Duodenal mucosa (tissue), 2 donors: ENCODE results near the gene PBXIP1.

ENCODE experiments used
- H3K27ac ChIP-seq: one replicate; pipeline ENCODE4 v1.7.0; 2013; ENCODE audit warnings: low read depth, low read length
- H3K27me3 ChIP-seq, 2 donors: one replicate each; pipeline ENCODE4 v1.7.0; 2013; ENCODE audit warnings: low read length in 2 of 2, control low read depth in 1 of 2; ENCODE audit not compliant: insufficient read depth in 2 of 2, control insufficient read depth in 1 of 2
- H3K36me3 ChIP-seq, 2 donors: one replicate each; pipeline ENCODE4 v1.7.0; 2013; ENCODE audit warnings: low read length in 2 of 2, control low read depth in 1 of 2; ENCODE audit not compliant: insufficient read depth in 2 of 2, control insufficient read depth in 1 of 2
- H3K4me1 ChIP-seq, 2 donors: one replicate each; pipeline ENCODE4 v1.7.0; 2013; ENCODE audit warnings: low read length in 2 of 2, control low read depth in 1 of 2; ENCODE audit not compliant: insufficient read depth in 2 of 2, control insufficient read depth in 1 of 2
- H3K4me3 ChIP-seq, 2 donors: one replicate each; pipeline ENCODE4 v1.7.0; 2013; ENCODE audit warnings: low read length in 2 of 2, low read depth in 1 of 2
- H3K9ac ChIP-seq, 2 donors: one replicate each; pipeline ENCODE4 v1.7.0; 2013; ENCODE audit warnings: low read length in 2 of 2, low read depth in 1 of 2
- H3K9me3 ChIP-seq, 2 donors: one replicate each; pipeline ENCODE4 v1.7.0; 2013; ENCODE audit warnings: low read length in 2 of 2, control low read depth in 1 of 2; ENCODE audit not compliant: control insufficient read depth in 1 of 2

The PBXIP1 gene

DNA sequence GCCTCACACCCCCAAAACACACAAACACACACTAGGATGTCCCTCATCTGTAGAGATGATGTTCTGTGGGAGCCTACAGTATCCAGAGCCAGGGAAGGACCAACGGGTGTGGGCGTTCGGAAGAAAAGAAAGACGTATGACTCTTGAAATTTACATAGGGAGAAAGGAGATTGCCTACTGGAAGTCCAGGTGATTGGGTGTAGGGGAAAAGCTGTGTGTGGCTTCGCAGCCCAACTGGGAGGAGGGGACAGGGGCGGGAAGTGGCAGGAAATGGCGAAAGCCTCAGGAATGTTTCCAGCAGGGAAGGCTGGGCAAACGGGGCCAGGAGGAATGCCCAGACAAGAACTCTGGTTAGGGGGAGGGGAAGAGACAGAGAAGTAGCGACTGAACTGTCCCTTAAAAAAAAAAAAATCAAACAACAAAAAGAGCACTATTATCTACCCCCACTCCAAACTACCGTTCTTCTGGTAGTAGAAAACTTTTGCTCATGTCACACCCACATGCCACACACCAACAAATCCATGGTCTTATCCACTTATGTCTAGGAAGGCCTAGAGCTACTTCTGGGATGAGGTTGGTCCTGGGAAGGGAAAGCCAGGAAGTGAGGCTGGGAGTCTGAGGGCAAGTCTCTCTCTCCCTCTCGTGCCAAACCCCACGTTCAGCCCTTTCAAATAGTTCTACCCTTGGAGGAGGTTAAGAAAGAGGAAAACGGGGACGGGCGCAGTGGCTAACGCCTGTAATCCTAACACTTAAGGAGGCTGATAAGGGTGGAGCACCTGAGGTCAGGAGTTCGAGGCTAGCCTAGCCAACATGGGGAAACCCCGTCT is 16.8 kb upstream of the PBXIP1 start:
- H3K27ac ChIP-seq = peak overlapping the region; percentile 87
- no peaks in the 10 kb centered on the region for H3K9me3 ChIP-seq
- peak overlapping the region; percentile 71 to 96 for H3K9ac ChIP-seq
- peaks cover 3 to 28% of the 10 kb centered on the region in 2 donors for H3K36me3 ChIP-seq
- H3K4me3 ChIP-seq = peak overlapping the region; percentile 76 to 83
- H3K4me1 ChIP-seq = peaks cover 43 to 46% of the 10 kb centered on the region in 2 donors
- no peaks in the 10 kb centered on the region for H3K27me3 ChIP-seq

- no peaks in the 10 kb centered on the region for H3K9me3 ChIP-seq
- H3K4me1 ChIP-seq = peaks cover 43 to 46% of the 10 kb centered on the region in 2 donors
- H3K4me3 ChIP-seq = peak overlapping the region; percentile 76 to 83
- no peaks in the 10 kb centered on the region for H3K27me3 ChIP-seq
- H3K27ac ChIP-seq = peak overlapping the region; percentile 87
- H3K9ac ChIP-seq = peak overlapping the region; percentile 71 to 96
- H3K36me3 ChIP-seq = peaks cover 8 to 33% of the 10 kb centered on the region in 2 donors
Measured at GRCh38 chr1:154972213-154972516, 16.3 kb upstream of the PBXIP1 start.

DNA sequence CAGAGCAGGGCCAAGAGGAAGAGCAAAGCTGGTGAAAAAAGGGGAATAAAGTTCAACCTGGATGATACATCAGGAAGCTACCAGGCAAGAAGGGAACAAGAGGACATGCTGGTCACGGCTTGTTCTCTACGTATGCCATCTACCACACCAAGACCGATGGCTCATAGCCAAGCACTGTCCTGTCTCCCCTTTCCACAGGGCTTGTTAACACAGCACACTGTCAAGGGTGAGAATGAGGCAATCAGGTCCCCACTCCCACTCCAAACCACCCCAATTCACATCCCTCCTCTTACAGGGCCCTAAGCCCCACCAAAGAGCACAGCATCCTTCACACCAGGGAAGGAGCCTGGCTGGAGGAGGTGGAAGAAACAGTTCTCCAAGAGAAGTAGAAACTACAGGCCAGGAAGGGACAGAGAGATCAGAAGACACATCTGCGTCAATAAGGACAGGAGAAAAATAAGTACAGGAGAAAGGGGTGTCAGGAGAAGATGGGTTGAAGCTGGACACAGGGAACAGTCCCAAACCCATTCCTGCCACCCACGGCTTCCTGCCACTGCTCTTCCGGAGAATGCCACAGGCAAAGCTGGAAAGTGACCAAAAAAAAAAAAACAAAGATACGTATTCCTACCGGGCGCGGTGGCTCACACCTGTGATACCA is 15.6 kb upstream of the PBXIP1 start:
- Histone ChIP-seq H3K4me3 (peak overlapping the region; percentile 53 to 55), H3K36me3 (peaks cover 12 to 40% of the 10 kb centered on the region in 2 donors), H3K9me3 (no peaks in the 10 kb centered on the region), H3K27ac (peak overlapping the region; percentile 77), H3K9ac (peak overlapping the region; percentile 34 to 50), H3K4me1 (peaks cover 43 to 45% of the 10 kb centered on the region in 2 donors), H3K27me3 (no peaks in the 10 kb centered on the region)

DNA sequence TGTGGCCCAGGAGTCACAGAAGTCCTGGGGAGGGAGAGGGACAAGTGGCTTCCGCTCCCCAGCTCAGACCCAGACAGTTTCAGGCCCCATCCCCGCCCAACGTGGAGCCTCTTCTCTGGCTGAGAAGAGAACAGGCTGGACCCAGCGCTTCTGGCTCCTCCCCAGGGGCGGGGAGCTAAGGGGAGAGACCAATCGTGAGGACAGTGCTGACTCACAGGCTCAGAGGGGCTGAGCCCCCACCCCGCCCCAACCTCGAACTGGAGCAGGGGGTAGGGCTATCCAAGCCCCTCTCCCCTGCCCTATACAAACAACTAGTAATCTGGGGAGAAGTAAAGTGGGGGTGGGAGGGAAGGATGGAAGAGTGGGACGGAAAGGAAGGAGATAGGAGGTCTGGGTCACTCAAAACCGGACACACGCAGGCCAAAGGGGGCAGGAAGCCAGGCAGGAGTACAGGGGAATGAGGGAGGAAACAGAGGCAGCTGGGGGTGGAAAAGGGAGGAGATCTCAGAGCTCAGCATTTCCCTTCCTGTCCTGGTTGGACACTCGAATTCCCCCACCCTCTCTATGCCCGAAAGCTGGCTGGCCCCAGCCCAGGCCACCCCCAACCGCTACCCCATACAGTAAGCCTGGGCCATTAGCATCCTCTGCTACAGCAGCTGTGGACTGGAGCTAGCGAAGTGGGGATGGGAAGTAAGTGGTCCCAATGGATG is 14.9 kb upstream of the PBXIP1 start, which contains the start of gene SHC1:
Gene SHC1, minus strand, starts transcription at position 117 of the 710 bp plus-strand sequence. CDS start 221 bp downstream, outside the sequence.
- H3K36me3 ChIP-seq = peaks cover 15 to 47% of the 10 kb centered on the region in 2 donors
- H3K4me1 ChIP-seq = peaks cover 40 to 43% of the 10 kb centered on the region in 2 donors
- H3K9me3 ChIP-seq = no peaks in the 10 kb centered on the region
- peak within 1 kb of the TSS; percentile 77 for H3K27ac ChIP-seq
- peak within 1 kb of the TSS; percentile 53 to 55 for H3K4me3 ChIP-seq
- H3K27me3 ChIP-seq = no peaks in the 10 kb centered on the region
- H3K9ac ChIP-seq = peak within 1 kb of the TSS; percentile 50 to 57

DNA sequence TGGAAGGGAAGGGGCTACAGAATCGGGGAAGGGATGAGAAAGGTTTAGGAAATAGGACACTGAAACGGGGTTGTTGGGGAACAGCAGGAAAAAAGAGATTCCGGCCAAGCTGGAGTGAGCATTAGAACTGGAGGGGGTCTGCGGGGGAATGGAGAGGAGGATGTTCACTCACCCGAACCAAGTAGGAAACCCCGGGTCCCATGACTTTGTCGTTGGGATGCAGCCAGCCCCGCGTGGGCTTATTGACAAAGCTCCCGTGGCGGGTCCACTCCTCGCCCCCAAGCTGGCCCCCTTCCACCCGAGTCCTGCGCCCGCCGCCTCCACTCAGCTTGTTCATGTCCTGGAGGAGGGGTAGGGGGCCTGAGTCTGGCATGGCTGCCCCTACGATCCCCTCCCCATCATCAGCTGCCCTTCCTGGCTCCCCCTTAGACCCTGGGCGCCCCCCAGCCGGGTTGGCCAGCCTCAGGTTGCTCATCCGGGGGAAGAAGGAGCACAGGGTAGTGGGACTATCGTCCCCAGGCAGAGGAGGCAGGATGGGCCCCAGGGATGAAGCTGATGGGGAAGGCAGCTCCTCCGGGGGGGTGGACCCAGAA is 14.1 kb upstream of the PBXIP1 start:
- H3K27me3 ChIP-seq = no peaks in the 10 kb centered on the region
- H3K9me3 ChIP-seq = no peaks in the 10 kb centered on the region
- H3K9ac ChIP-seq = peak overlapping the region; percentile 50 to 57
- H3K36me3 ChIP-seq = peaks cover 21 to 54% of the 10 kb centered on the region in 2 donors
- H3K27ac ChIP-seq = peak overlapping the region; percentile 77
- H3K4me1 ChIP-seq = peaks cover 40 to 43% of the 10 kb centered on the region in 2 donors
- peak overlapping the region; percentile 48 to 53 for H3K4me3 ChIP-seq

DNA sequence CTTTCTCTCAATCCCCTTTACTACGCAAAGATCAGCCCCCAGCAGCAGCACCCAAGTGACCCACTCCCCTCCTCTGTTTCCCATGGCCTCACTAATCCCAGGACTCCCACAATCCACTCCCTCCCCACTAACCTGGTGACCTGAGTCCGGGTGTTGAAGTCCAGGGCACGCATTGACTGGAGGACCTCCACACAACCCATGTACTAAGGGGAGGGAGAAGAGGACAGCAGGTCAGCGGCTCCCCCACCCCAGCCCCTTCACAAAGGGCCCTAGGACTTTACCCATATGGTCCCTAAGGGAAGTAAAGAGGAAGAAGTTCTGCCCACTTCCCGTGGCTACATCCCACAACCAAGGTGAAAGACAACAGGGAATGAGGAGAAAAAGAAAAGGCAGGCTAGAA is 13.3 kb upstream of the PBXIP1 start:
- Histone ChIP-seq H3K27me3 (no peaks in the 10 kb centered on the region), H3K36me3 (peaks cover 27 to 61% of the 10 kb centered on the region in 2 donors), H3K4me3 (peak overlapping the region; percentile 48 to 53), H3K27ac (peak overlapping the region; percentile 17), H3K9ac (peak overlapping the region in 1 of 2 donors; percentile 50), H3K9me3 (no peaks in the 10 kb centered on the region), H3K4me1 (peaks cover 40 to 43% of the 10 kb centered on the region in 2 donors)

GRCh38 chr1:154968731-154969130 is 12.8 kb upstream of the PBXIP1 start:
- Histone ChIP-seq H3K27me3 (no peaks in the 10 kb centered on the region), H3K9me3 (no peaks in the 10 kb centered on the region), H3K27ac (no peak overlapping the region), H3K4me1 (peaks cover 40 to 43% of the 10 kb centered on the region in 2 donors), H3K9ac (peak overlapping the region in 1 of 2 donors; percentile 50), H3K36me3 (peaks cover 31 to 66% of the 10 kb centered on the region in 2 donors), H3K4me3 (no peak overlapping the region)

DNA sequence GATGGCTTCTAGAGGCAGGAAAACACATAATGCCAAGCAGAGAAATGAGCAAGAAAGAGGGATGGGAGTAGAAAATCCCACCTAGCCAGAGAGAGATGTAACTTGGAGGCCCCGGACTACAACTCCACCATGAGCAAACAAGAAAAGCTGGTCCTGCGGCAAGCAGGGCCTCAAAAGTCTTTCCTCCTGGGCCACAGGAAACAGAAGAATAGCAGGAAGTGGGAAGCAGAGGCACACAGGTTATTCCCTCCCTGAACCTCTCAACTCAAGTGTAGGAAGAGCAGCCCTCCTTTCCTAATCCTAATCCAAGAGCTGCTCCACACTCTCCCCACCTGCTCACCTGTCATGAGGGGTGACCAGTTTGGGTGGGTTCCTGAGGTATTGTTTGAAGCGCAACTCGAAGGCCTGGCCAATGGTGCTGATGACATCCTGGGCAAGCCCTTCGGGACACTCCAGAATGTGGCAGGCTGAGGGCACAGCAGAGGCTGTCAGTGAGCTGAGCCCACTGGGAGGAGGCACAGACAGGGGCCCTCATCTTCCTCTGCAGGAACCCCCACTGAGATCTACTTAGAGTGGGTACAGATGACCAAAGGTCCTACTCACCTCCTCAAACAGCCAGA is 11.5 kb upstream of the PBXIP1 start:
- Histone ChIP-seq H3K4me3 (no peak overlapping the region), H3K9me3 (no peaks in the 10 kb centered on the region), H3K36me3 (peaks cover 34 to 75% of the 10 kb centered on the region in 2 donors), H3K9ac (no peak overlapping the region), H3K27me3 (no peaks in the 10 kb centered on the region), H3K4me1 (peaks cover 33 to 45% of the 10 kb centered on the region in 2 donors), H3K27ac (no peak overlapping the region)

DNA sequence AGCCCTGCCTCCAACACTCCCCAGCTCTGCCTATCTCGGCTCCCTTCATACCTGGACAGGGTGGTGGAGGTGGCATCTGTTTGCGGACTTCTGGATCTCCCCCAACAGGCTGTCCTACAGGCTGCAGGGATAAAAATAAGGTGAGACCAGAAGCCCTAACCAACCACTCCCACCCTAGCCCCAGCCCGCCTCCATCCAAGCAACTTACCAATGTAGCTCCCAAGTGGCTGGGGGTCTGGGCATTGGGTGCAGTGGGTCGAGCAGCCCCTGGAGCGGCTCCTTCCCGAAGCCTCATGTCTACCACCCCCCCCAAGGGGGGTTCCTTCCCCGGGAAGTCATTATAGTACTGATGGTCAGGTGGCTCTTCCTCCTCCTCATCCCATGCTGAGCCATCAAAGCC is 10.2 kb upstream of the PBXIP1 start:
- Histone ChIP-seq H3K9ac (no peak overlapping the region), H3K4me3 (no peak overlapping the region), H3K36me3 (peaks cover 34 to 75% of the 10 kb centered on the region in 2 donors), H3K9me3 (no peaks in the 10 kb centered on the region), H3K27me3 (no peaks in the 10 kb centered on the region), H3K27ac (no peak overlapping the region), H3K4me1 (peaks cover 22 to 38% of the 10 kb centered on the region in 2 donors)
